NCI-H2171 treated with DMSO at 0.1 percent for 48 hours (cell line): ENCODE measurements around the gene FNIP1.
"Not testable (repeated sequence)": the region's sequence is repeated elsewhere in the genome, so short reads cannot be mapped to it uniquely, and the experiment has no call there.

Experiments
- DNase-seq: peaks from one replicate; lab custom pipeline; 2025; lab: John Stamatoyannopoulos, UW

FNIP1 gene

GRCh38 chr5:131796793-131797693 is at the start of gene FNIP1:
FNIP1 (minus strand) TSS chr5:131797017; CDS start chr5:131796921, 96 bp downstream.
- peak; percentile 79 for DNase-seq

- no peak for DNase-seq
Observed at GRCh38 chr5:131846536-131846935, 49.7 kb upstream of the FNIP1 start.

- DNase-seq = no peak
Observed at GRCh38 chr5:131845828-131846227, 49.0 kb upstream of the FNIP1 start.

GRCh38 chr5:131842971-131843370 is 46.2 kb upstream of the FNIP1 start:
- DNase-seq = not testable (repeated sequence)

GRCh38 chr5:131832702-131833101 is 35.9 kb upstream of the FNIP1 start:
- not testable (repeated sequence) for DNase-seq

- DNase-seq = no peak
Observed at GRCh38 chr5:131825404-131826013, 28.7 kb upstream of the FNIP1 start.

- DNase-seq = no peak
Observed at GRCh38 chr5:131824631-131825030, 27.8 kb upstream of the FNIP1 start.

- no peak for DNase-seq
Observed at GRCh38 chr5:131821221-131821620, 24.4 kb upstream of the FNIP1 start.

- no peak for DNase-seq
Observed at GRCh38 chr5:131818001-131818724, 21.3 kb upstream of the FNIP1 start.

- DNase-seq = no peak
Observed at GRCh38 chr5:131814990-131815389, 18.2 kb upstream of the FNIP1 start.

GRCh38 chr5:131812371-131813160 is 15.7 kb upstream of the FNIP1 start:
- DNase-seq = no peak

GRCh38 chr5:131810510-131811249 is 13.9 kb upstream of the FNIP1 start:
- peak; percentile 6 for DNase-seq

GRCh38 chr5:131795879-131796792 is 681 bp downstream of the FNIP1 start:
- no peak for DNase-seq

GRCh38 chr5:131795228-131795627 is 1.6 kb downstream of the FNIP1 start:
- no peak for DNase-seq

- no peak for DNase-seq
Observed at GRCh38 chr5:131794586-131794985, 2.2 kb downstream of the FNIP1 start.

- no peak for DNase-seq
Observed at GRCh38 chr5:131792896-131793295, 3.9 kb downstream of the FNIP1 start.

- DNase-seq = no peak
Observed at GRCh38 chr5:131791866-131792265, 5.0 kb downstream of the FNIP1 start.

- DNase-seq = no peak
Observed at GRCh38 chr5:131790550-131790949, 6.3 kb downstream of the FNIP1 start.

GRCh38 chr5:131789765-131790164 is 7.1 kb downstream of the FNIP1 start:
- no peak for DNase-seq

- DNase-seq = no peak
Observed at GRCh38 chr5:131787736-131788135, 9.1 kb downstream of the FNIP1 start.
